Measurements from ENCODE around the gene MIA.
"Not testable (repeated sequence)": the region's sequence is repeated elsewhere in the genome, so short reads cannot be mapped to it uniquely, and the experiment has no call there.

The MIA gene

GRCh38 chr19:40768869-40769268 is 6.5 kb upstream of the MIA start:
- no peak overlapping the region for H3K27ac ChIP-seq (replicated peaks)
- DNase-seq (ENCODE audit: low read depth in 1 of 2, low spot score in 1 of 2), result no peak
- TF ChIP-seq GABPA (IDR thresholded peaks at IDR 0.05; ENCODE audit: low read depth) (no peak), POLR2AphosphoS5 (IDR thresholded peaks at IDR 0.05; ENCODE audit: low read depth) (no peak), SPI1 (IDR thresholded peaks at IDR 0.05; ENCODE audit: borderline replicate concordance, low read depth) (no peak), CTCF (IDR thresholded peaks at IDR 0.05; ENCODE audit: insufficient read depth, low read length) (no peak), REST (IDR thresholded peaks at IDR 0.05; ENCODE audit: insufficient replicate concordance, low read depth) (no peak)
- no peaks in the 10 kb centered on the region for H3K27me3 ChIP-seq (ENCODE audit: insufficient read depth, poor library complexity, severe bottlenecking)
- H3K4me3 ChIP-seq (replicated peaks; ENCODE audit: insufficient read depth, low read length), result no peak overlapping the region

GRCh38 chr19:40771101-40771862 is 4.0 kb upstream of the MIA start:
- H3K4me3 ChIP-seq (replicated peaks; ENCODE audit: insufficient read depth, low read length); H3K27me3 ChIP-seq (ENCODE audit: insufficient read depth, poor library complexity, severe bottlenecking); H3K27ac ChIP-seq (replicated peaks); DNase-seq (ENCODE audit: low read depth in 1 of 2, low spot score in 1 of 2): not testable (repeated sequence)

GRCh38 chr19:40775632-40776022 is 306 bp downstream of the MIA start:
- no peaks in the 10 kb centered on the region for H3K27me3 ChIP-seq (ENCODE audit: insufficient read depth, poor library complexity, severe bottlenecking)
- no peak overlapping the region for H3K4me3 ChIP-seq (replicated peaks; ENCODE audit: insufficient read depth, low read length)
- TF ChIP-seq GABPA (IDR thresholded peaks at IDR 0.05; ENCODE audit: low read depth) (no peak), CTCF (IDR thresholded peaks at IDR 0.05; ENCODE audit: insufficient read depth, low read length) (no peak), POLR2AphosphoS5 (IDR thresholded peaks at IDR 0.05; ENCODE audit: low read depth) (no peak), REST (IDR thresholded peaks at IDR 0.05; ENCODE audit: insufficient replicate concordance, low read depth) (no peak), SPI1 (IDR thresholded peaks at IDR 0.05; ENCODE audit: borderline replicate concordance, low read depth) (no peak)
- no peak overlapping the region for H3K27ac ChIP-seq (replicated peaks)
- DNase-seq (ENCODE audit: low read depth in 1 of 2, low spot score in 1 of 2), result no peak

GRCh38 chr19:40776364-40776763 is 1.0 kb downstream of the MIA start:
- Histone ChIP-seq H3K27ac (replicated peaks) (no peak overlapping the region), H3K27me3 (ENCODE audit: insufficient read depth, poor library complexity, severe bottlenecking) (no peaks in the 10 kb centered on the region), H3K4me3 (replicated peaks; ENCODE audit: insufficient read depth, low read length) (no peak overlapping the region)
- no peak for TF ChIP-seq GABPA (IDR thresholded peaks at IDR 0.05; ENCODE audit: low read depth)
- no peak for TF ChIP-seq POLR2AphosphoS5 (IDR thresholded peaks at IDR 0.05; ENCODE audit: low read depth)
- TF ChIP-seq SPI1 (IDR thresholded peaks at IDR 0.05; ENCODE audit: borderline replicate concordance, low read depth), result no peak
- TF ChIP-seq CTCF (IDR thresholded peaks at IDR 0.05; ENCODE audit: insufficient read depth, low read length), result no peak
- TF ChIP-seq REST (IDR thresholded peaks at IDR 0.05; ENCODE audit: insufficient replicate concordance, low read depth), result no peak
- DNase-seq (ENCODE audit: low read depth in 1 of 2, low spot score in 1 of 2), result no peak

Measured in HL-60 (cell line).